ENCODE results near the gene RPL26.

Gene RPL26

GRCh38 chr17:8383143-8383822 is at the start of gene RPL26:
TSS of gene RPL26 (minus strand) at chr17:8383193. CDS start at chr17:8382310, 883 bp downstream.
- peak; percentile 93 for DNase-seq (ENCODE audit: low read depth)

DNA sequence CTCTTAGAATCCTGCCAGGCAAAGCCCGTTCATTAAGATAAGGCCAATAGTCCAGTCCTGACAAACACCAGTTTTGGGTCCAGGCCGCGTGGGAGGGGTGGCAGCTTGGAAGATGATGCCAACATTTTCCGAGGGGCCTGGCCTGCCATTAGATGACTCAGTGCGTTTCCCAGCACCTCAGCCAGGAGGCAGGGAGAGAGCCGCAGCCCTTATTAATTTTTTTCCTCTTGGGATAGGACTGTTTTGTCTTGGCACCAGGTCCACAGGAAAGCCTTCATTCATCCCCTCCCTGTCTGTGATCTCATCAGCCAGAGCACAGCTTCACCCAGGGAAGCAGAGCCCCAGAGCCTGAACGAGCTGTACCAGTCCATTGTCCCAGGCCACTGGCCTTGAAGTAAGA is 48.0 kb upstream of the RPL26 start:
- DNase-seq (ENCODE audit: low read depth), result no peak

- no peak for DNase-seq (ENCODE audit: low read depth)
These were observed 43.8 kb upstream of the RPL26 start for GRCh38 chr17:8426802-8427201.

DNA sequence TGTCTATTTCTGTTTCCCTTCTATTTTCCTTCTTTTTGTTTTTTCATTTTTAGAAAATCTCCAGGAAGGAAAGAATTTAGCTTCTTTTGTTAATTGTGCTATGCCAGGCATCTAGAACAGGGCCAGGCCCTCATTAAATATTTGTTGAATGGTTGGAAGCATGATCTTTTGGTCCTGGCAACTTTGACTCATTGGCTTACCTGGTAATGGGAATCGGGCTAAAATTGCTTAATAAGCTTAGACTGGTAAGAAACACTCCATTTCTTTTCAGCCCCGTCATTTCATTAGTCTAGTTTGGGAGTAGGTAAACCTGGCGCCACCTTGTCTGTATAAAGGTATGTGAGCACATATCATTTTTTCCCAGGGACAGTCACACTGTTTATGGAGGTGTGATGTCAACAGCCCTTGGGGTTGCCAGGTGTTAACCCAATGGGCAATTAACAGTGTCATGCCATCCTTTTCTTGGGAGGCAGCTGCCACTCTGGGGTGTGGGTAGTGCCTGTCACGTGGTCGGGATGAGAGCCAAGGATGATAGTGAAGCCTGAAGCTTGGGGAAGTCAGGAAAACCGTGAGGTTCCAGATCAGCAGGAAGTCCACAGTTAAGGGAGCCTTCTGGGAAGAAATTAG is 43.2 kb upstream of the RPL26 start:
- no peak for DNase-seq (ENCODE audit: low read depth)

DNA sequence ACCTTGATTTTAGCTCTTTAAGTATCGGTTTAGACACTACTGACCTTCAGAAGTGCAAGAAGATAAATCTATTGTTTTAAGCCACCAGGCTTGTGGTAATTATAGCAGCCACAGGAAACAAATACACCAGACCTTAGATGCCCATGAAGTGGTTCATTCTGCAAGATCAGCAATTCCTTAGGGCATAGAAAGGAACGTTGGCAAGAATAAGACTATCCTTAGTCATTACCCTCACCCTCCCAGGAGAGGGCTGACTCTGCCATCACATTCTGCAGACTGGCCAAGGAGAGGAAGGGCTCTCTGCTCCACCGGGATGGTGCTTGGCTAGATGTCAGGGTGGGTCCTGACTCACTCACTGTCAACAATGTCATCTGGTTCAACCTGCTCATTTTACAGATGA is 38.6 kb upstream of the RPL26 start:
- DNase-seq (ENCODE audit: low read depth), result no peak

GRCh38 chr17:8420041-8420934 is 37.3 kb upstream of the RPL26 start:
- peak; percentile 78 for DNase-seq (ENCODE audit: low read depth)

GRCh38 chr17:8419305-8419704 is 36.3 kb upstream of the RPL26 start:
- DNase-seq (ENCODE audit: low read depth), result no peak

- DNase-seq (ENCODE audit: low read depth), result no peak
These were observed 35.5 kb upstream of the RPL26 start for GRCh38 chr17:8418471-8418870.

DNA sequence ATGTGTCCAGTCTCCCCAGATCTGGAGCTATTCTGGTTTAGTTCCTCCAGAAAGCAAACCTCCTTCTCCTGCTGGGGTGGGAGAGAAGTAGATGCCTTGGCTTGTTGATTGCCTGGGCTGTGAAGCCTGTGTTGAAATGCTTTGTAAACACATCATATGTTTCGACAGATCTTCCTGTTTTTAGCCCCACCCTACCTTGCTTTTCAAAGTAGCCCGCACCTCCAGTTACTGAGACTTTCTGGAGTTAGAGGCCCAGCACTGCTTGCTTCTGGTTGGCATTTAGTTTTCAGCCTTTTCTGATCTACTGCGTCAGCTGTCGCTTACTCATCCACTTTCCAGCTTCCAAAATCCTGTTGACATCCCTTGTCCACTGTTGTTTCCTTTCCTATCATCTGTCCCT is 34.8 kb upstream of the RPL26 start:
- DNase-seq (ENCODE audit: low read depth), result no peak

GRCh38 chr17:8413938-8414337 is 30.9 kb upstream of the RPL26 start:
- DNase-seq (ENCODE audit: low read depth), result no peak

GRCh38 chr17:8413328-8413727 is 30.3 kb upstream of the RPL26 start:
- no peak for DNase-seq (ENCODE audit: low read depth)

DNA sequence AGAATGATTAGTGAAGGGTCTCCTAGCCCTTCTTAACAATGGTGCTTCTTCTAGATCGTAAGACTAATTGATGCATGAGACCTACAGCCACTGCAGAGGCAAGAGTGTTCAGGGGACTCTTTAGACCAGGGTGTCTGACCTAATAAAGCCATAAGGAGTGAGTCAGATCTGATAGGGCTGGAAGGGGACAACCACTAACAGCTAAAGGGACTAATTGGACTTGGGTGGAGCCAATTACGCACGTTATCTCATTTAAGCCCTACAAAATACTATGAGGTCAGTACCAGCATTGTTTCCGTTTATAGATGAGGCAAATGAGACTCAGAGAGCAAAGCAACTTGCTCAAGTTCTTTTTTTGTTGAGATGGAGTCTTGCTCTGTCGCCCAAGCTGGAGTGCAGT is 29.1 kb upstream of the RPL26 start:
- peak; percentile 49 for DNase-seq (ENCODE audit: low read depth)

DNA sequence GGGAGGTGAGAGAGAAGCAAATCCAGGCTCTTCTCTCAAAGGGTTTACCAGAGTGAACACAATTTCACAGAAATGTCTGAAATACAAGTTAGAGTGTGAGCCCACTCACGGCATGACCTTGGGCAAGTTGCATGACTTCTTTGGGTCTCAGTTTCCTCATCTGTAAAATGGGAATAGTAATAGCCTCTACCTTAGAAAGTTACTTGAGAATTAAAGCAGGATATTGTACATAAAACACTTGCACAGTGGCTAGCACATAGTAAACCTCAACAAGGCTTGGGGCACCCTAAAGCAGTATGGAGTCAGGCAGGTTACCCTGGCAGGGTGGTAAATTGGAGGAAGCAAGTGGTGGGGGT is 27.9 kb upstream of the RPL26 start:
- no peak for DNase-seq (ENCODE audit: low read depth)

- DNase-seq (ENCODE audit: low read depth), result peak; percentile 88
These were observed 27.2 kb upstream of the RPL26 start for GRCh38 chr17:8409966-8410882.

- DNase-seq (ENCODE audit: low read depth), result no peak
These were observed 25.4 kb upstream of the RPL26 start for GRCh38 chr17:8408371-8408770.

- DNase-seq (ENCODE audit: low read depth), result no peak
These were observed 23.2 kb upstream of the RPL26 start for GRCh38 chr17:8406174-8406573.

DNA sequence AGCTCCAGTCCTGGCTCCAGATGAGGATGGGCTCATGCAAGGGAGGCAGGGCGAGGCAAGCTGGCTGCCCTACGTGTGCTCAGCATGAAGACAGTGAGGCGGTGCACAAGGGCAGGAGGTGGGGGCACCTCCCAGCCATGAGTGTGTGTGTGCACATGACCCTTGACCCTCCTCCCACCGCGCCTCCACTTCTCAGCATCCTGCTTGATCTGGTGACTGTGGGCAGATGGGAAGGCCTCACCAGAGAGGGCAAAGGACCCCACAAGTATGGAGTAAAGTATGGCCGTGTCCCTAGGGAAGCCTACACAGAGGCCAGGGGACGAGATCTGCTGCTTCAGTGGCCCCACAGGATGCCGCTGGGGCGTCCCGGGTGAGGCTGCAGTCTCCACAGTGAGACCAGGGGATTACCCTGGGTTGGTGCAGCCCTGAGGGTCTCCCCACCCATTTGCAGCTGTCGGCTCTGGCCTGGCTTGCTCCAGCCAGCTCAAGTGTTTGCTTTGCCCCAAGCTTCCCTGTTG is 22.6 kb upstream of the RPL26 start:
- no peak for DNase-seq (ENCODE audit: low read depth)

GRCh38 chr17:8402921-8403536 is 20.0 kb upstream of the RPL26 start:
- no peak for DNase-seq (ENCODE audit: low read depth)

DNA sequence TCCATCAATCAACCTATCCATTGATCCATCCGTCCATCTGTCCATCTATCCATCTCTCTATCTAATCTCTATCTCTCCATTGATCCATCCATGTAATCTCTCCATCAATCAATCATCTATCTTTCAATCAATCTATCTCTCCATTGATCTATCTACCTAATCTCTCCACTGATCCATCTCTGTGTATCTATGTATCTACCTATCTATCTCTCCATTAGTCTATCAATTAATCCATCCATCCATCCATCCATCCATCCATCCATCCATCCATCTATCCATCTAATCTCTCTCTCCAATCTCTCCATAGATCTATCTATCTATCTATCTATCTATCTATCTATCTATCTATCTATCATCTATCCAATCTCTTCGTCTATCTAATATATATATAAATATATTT is 18.1 kb upstream of the RPL26 start:
- no peak for DNase-seq (ENCODE audit: low read depth)

- no peak for DNase-seq (ENCODE audit: low read depth)
These were observed 16.0 kb upstream of the RPL26 start for GRCh38 chr17:8398980-8399379.

DNA sequence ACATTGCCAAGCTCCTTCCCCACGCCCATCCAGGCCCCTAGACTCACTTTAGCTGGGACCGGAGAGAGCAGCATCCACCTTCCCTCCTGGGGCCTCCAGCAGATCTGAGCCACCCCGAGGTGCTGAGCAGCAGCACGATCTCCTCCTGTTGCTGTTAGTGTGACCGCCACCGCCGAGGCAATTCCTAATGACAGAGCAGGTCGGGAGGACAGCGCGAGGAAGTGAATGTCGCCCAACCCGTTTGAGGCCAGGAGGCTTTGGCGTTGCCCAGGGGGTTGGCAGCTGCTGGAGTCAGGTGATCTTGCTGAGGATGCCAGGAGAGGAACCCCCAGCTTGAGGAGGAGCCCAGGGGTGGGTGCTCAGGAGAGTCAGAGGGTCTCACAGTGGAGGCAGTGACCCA is 14.6 kb upstream of the RPL26 start, which contains the start of gene RNF222:
TSS of gene RNF222 (minus strand) at position 192 of the 400 bp plus-strand sequence. CDS start 4,366 bp downstream, outside the sequence.
- no peak for DNase-seq (ENCODE audit: low read depth)
